Colonic mucosa (tissue), 4 donors: ENCODE measurements around the gene PLXNA2. TPM values are rescaled to one million over a fixed set of nuclear protein-coding genes. Genes with fewer than 3 reads are reported as not detected.

ENCODE experiments used
- DNase-seq: peaks from one replicate; pipeline ENCODE4 v3.0.0-alpha.2; 2020
- H3K27ac ChIP-seq: fragments of 200-600 bp; one replicate; pipeline ENCODE4 v1.8.0; 2021
- H3K27me3 ChIP-seq: fragments of 200-600 bp; one replicate; pipeline ENCODE4 v1.8.0; 2021
- H3K36me3 ChIP-seq: fragments of 200-600 bp; one replicate; pipeline ENCODE4 v1.8.0; 2021
- H3K4me1 ChIP-seq: fragments of 200-600 bp; one replicate; pipeline ENCODE4 v1.8.0; 2021; ENCODE audit warnings: mild to moderate bottlenecking
- H3K4me3 ChIP-seq: fragments of 200-600 bp; one replicate; pipeline ENCODE4 v1.8.0; 2021
- H3K9ac ChIP-seq, 2 donors: one replicate each; pipeline ENCODE4 v1.7.0; 2013; ENCODE audit warnings: control low read depth in 2 of 2, low read depth in 2 of 2, low read length in 2 of 2
- H3K9me3 ChIP-seq: fragments of 200-600 bp; one replicate; pipeline ENCODE4 v1.8.0; 2021
- intact Hi-C: fragments of 100-400 bp; cut with DNase I; formaldehyde crosslinking; loops from one replicate; pipeline ENCODE4 v1.14.1; 2022
- total RNA-seq, 2 donors: library from RNA; stranded (reverse); fragmentation: NEBNext Ultra II Directional in 1 of 2; extraction: Animal tissue kit (Norgen Biotek cat#: 25700) in 1 of 2; gene quantifications; one replicate each; pipeline ENCODE4 v1.2.1, GENCODE V29; 2021
- TF ChIP-seq, protein P1 (sequence below): fragments of 200-600 bp; IDR thresholded peaks from one replicate; pipeline ENCODE4 v1.8.0; 2022; ENCODE audit warnings: antibody characterized with exemption, mild to moderate bottlenecking
- donor health status: healthy.
- donor health status: DM: no; HTN: no; CAD: no.
- donor health status: DM: no; HTN: no; CAD: no.

Gene PLXNA2
- total RNA-seq, 2 donors from 2014 or later = 46.1 to 81.6 TPM

- Histone ChIP-seq H3K36me3 (no peaks in the 10 kb centered on the region), H3K9me3 (no peaks in the 10 kb centered on the region), H3K4me3 (no peak overlapping the region), H3K27me3 (no peaks in the 10 kb centered on the region), H3K4me1 (peaks cover 7% of the 10 kb centered on the region), H3K27ac (no peak overlapping the region), H3K9ac (no peak overlapping the region)
- intact Hi-C loops = no loop called here
- no peak for DNase-seq
- TF ChIP-seq, protein P1, sequence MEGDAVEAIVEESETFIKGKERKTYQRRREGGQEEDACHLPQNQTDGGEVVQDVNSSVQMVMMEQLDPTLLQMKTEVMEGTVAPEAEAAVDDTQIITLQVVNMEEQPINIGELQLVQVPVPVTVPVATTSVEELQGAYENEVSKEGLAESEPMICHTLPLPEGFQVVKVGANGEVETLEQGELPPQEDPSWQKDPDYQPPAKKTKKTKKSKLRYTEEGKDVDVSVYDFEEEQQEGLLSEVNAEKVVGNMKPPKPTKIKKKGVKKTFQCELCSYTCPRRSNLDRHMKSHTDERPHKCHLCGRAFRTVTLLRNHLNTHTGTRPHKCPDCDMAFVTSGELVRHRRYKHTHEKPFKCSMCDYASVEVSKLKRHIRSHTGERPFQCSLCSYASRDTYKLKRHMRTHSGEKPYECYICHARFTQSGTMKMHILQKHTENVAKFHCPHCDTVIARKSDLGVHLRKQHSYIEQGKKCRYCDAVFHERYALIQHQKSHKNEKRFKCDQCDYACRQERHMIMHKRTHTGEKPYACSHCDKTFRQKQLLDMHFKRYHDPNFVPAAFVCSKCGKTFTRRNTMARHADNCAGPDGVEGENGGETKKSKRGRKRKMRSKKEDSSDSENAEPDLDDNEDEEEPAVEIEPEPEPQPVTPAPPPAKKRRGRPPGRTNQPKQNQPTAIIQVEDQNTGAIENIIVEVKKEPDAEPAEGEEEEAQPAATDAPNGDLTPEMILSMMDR = no peak
These were observed 212.8 kb downstream of the PLXNA2 start for GRCh38 chr1:208031316-208031931.

DNA sequence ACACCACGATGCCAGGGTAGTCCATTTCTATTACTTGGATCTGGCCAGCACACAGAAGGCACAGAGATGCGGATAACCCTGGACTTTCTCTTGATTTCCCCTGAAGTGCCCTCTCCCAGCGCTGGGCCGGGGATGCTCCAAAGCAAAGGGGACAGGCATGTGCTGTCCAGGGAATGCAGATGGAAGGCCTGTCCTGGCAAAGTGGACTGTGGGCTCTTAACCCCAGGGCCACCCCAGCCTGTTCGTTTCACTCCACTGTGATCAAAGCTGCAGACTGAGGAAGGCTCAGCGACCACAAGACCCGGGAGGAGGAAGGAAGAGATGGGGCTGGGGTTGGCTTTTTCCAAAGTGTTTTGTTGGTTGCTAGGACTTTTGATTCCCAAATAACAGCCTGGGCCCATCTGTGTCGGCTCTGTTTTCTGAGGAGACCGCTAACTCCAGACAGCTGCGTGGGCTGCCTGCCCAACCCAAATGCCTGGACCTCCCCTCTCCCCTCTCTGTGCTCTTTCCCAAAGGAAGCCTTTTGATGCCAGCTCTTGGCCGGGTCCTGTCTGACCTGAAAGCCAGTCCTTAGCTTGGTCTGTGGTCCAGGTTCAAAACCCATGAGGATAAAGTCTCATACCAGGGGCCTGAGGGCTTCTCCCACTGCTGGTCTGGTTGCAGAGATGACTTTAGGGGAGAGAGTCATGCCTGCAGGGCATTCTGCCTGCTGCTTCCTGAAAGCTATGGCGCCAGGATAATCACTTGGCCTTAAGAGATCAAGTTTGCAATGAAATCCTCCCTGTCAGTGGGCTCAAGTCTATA lies 213.7 kb downstream of the PLXNA2 start:
- peak overlapping the region in 1 of 2 donors; percentile 48 for H3K9ac ChIP-seq

DNA sequence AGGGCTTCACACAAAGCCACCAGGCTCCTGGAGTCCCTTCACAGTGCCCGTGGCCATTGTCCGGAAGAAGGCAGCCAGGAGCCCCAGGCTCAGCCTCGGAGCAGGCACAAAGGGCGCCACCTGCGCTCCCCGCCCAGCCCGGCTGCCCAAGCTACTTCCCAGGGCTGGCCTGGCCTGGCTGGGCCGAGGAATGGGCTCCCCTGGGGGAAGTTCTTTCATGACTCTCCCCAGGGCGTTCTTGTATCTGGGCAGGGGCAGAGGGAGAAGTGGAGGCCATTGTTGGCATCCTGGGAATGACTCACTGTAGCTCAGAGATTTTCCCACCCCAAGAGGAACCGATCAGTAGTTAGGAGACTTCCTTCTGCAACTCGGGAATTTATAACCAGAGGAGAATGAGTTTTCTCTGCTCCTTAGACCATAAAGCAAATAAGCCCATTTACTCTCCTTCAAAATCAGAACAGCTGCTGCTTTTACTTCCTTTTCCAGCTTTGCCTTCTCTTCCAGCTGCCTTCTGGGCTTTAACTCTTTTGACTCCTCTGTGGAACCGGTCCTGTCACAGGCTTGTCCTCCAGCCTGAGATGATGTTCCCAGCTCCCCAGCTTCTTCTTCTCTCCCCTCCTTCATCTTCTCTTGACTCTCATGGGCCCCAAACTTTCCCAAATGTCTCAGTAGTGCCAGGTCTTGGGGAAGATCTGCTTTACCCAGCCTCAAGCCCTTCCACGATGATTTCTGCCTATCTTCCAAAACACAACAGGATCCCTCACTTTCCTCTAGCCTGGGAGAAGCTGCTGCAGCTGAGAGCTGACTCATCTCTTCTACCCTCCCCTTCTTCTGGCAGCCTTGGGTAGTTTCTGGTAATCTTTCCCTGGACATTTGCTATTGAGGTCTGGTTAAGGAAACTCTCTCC lies 214.6 kb downstream of the PLXNA2 start:
- Histone ChIP-seq H3K9me3 (no peaks in the 10 kb centered on the region), H3K4me3 (no peak overlapping the region), H3K36me3 (no peaks in the 10 kb centered on the region), H3K4me1 (peaks cover 7% of the 10 kb centered on the region), H3K9ac (peak overlapping the region; percentile 40 to 48), H3K27ac (peak overlapping the region; percentile 82), H3K27me3 (no peaks in the 10 kb centered on the region)
- peak; percentile 36 for DNase-seq
- intact Hi-C loops = no loop called here
- TF ChIP-seq, protein P1 = no peak

More for the DNA sequence above, 213.7 kb downstream of the PLXNA2 start:
- TF ChIP-seq, protein P1 = no peak
- DNase-seq = peak; percentile 42
- H3K36me3 ChIP-seq = no peaks in the 10 kb centered on the region
- peak overlapping the region; percentile 82 for H3K27ac ChIP-seq
- no peaks in the 10 kb centered on the region for H3K9me3 ChIP-seq
- intact Hi-C loops = no loop called here
- H3K4me3 ChIP-seq = no peak overlapping the region
- peaks cover 7% of the 10 kb centered on the region for H3K4me1 ChIP-seq
- no peaks in the 10 kb centered on the region for H3K27me3 ChIP-seq

GRCh38 chr1:208028526-208028925 lies 215.7 kb downstream of the PLXNA2 start:
- TF ChIP-seq, protein P1 = no peak
- no peaks in the 10 kb centered on the region for H3K36me3 ChIP-seq
- no peak overlapping the region for H3K9ac ChIP-seq
- DNase-seq = no peak
- H3K4me1 ChIP-seq = peaks cover 7% of the 10 kb centered on the region
- no peak overlapping the region for H3K27ac ChIP-seq
- H3K4me3 ChIP-seq = no peak overlapping the region
- H3K27me3 ChIP-seq = no peaks in the 10 kb centered on the region
- no peaks in the 10 kb centered on the region for H3K9me3 ChIP-seq
- intact Hi-C loops = no loop called here

DNA sequence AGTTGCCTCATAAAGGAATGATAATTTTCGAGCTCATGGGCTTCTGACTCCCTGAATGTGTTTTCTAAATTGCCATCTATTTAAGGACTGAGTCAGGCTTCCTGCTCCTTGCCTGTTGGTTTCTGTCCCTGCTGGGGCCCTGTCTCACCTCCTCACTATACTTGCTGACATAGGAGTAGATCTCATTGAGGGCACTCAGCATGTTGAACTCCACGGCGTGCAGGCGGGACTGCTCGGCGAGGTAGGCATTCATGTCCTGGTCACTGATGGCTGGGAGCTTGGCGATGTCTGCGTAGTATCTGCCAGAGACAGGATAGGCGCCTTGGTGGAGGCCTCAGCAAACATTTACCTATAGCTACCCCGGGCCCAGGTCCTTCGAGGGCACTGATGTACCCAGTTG lies 216.3 kb downstream of the PLXNA2 start:
- peaks cover 7% of the 10 kb centered on the region for H3K4me1 ChIP-seq
- H3K27me3 ChIP-seq = no peaks in the 10 kb centered on the region
- no peak overlapping the region for H3K9ac ChIP-seq
- no peak overlapping the region for H3K27ac ChIP-seq
- no peak for DNase-seq
- no peaks in the 10 kb centered on the region for H3K9me3 ChIP-seq
- TF ChIP-seq, protein P1 = no peak
- H3K4me3 ChIP-seq = no peak overlapping the region
- intact Hi-C loops = no loop called here
- H3K36me3 ChIP-seq = no peaks in the 10 kb centered on the region
